Heart left ventricle (tissue), 16 donors: ENCODE data around the gene DIO2. TPM values are rescaled to one million over a fixed set of nuclear protein-coding genes. Genes with fewer than 3 reads are reported as not detected.

Experiments used
- ATAC-seq, 4 donors: fragments of 200-7000 bp; cut with Tn5 transposase; one replicate each; pipeline ENCODE4 v1.9.1; 2020 to 2022; ENCODE audit warnings: moderate library complexity in 4 of 4, mild to moderate bottlenecking in 3 of 4, moderate number of reproducible peaks in 1 of 4
- DNase-seq, 5 donors: peaks; one replicate each; pipeline ENCODE4 v3.0.0-alpha.2; 2020
- H3K27ac ChIP-seq, 12 donors: fragments of 200-600 bp; sonication (generic) in 4 of 12; one replicate each; pipeline versions ENCODE4 v1.5.0 to v1.8.0; 2016 to 2022; ENCODE audit warnings: mild to moderate bottlenecking in 2 of 12
- H3K27me3 ChIP-seq, 9 donors: fragments of 200-600 bp; sonication (generic) in 2 of 9; one replicate each; pipeline versions ENCODE4 v1.5.1 to v1.8.0; 2016 to 2022; ENCODE audit warnings: mild to moderate bottlenecking in 3 of 9
- H3K36me3 ChIP-seq, 9 donors: fragments of 200-600 bp; sonication (generic) in 2 of 9; one replicate each; pipeline versions ENCODE4 v1.5.0 to v1.8.0; 2018 to 2022; ENCODE audit warnings: mild to moderate bottlenecking in 2 of 9
- H3K4me1 ChIP-seq, 12 donors: fragments of 200-600 bp; sonication (generic) in 4 of 12; one replicate each; pipeline versions ENCODE4 v1.5.0 to v1.8.0; 2016 to 2022; ENCODE audit warnings: mild to moderate bottlenecking in 3 of 12
- H3K4me3 ChIP-seq, 12 donors: fragments of 200-600 bp; sonication (generic) in 4 of 12; one replicate each; pipeline versions ENCODE4 v1.5.0 to v1.8.0; 2017 to 2022; ENCODE audit warnings: mild to moderate bottlenecking in 9 of 12, moderate library complexity in 4 of 12
- H3K9me3 ChIP-seq, 12 donors: fragments of 200-600 bp; sonication (generic) in 4 of 12; one replicate each; pipeline versions ENCODE4 v1.5.0 to v1.8.0; 2016 to 2022; ENCODE audit warnings: mild to moderate bottlenecking in 1 of 12
- POLR2A ChIP-seq, 2 donors: fragments of 450-650 bp; IDR thresholded peaks; one replicate each; pipeline ENCODE4 v1.6.1; 2017; ENCODE audit warnings: antibody characterized with exemption in 2 of 2, mild to moderate bottlenecking in 2 of 2, moderate library complexity in 2 of 2
- WGBS, 4 donors: extraction: QIAGEN DNeasy Blood & Tissue Kit in 2 of 4; methylation state at CpG; one replicate each; pipeline versions ENCODE4 v1.1.5 to v1.1.7; 2013 to 2018; 5-methylcytosine and 5-hydroxymethylcytosine counted together
- intact Hi-C, 10 donors: fragments of 100-400 bp; cut with DNase I; formaldehyde crosslinking; loops; one replicate each; pipeline versions ENCODE4 v1.11.1 to v1.14.2; 2022
- polyA plus RNA-seq, 2 donors: library from polyadenylated mRNA; stranded (reverse); fragments of 200-250 nt; gene quantifications; one replicate each; pipeline ENCODE4 v1.2.3, GENCODE V29; 2013
- total RNA-seq, 9 donors: library from RNA; depleted of rRNA in 2 of 9; stranded (reverse); fragments of >200 nt in 2 of 9; fragmentation: NEBNext Ultra II Directional in 3 of 9; extraction: Animal tissue kit (Norgen Biotek cat#: 25700) in 3 of 9; gene quantifications; one replicate each; pipeline versions ENCODE4 v1.1.0 to v1.2.4, GENCODE V29; 2016 to 2023
- TF ChIP-seq, protein P1 (sequence below), 12 donors: fragments of 200-600 bp; sonication (generic) in 4 of 12; IDR thresholded peaks; one replicate each; pipeline versions ENCODE4 v1.5.0 to v1.8.0; 2018 to 2022; ENCODE audit warnings: antibody characterized with exemption in 12 of 12, mild to moderate bottlenecking in 5 of 12
- donor health status: ischemic (EF 13 %, LVEDD 7.1; RV severe dilation, severe dysfunction).
- donor health status: healthy with polysubstance abuse.
- donor health status: DM: no; HTN: yes; CAD: no.
- donor health status: DM: no; HTN: no; CAD: no.
- donor health status: ischemic (EF 25% LVEDD 6.9; RV normal size, moderate dysfunction).
- donor health status: ischemic (EF 25% LVEDD 5.7; RV mildly dilated, moderate dysfunction).
- donor health status: healthy.
- donor health status: DM: yes; HTN: yes; CAD: no.
- donor health status: ischemic (EF 35%, LVEDD 5.7; RV mildly dilated, moderate dysfunction).
- donor health status: nonischemic (EF 11% LVEDD 7.7; RV severe dilation, severe dysfunction).
- donor health status: DM: yes; HTN: yes; CAD: no.
- donor health status: PGD.
- donor health status: ischemic (EF 29% LVEDD 5.4; RV normal size, mild dysfunction).
- donor health status: nonischemic (EF 23%, LVEDD 6.1; RV moderate dilation, normal function).

The DIO2 gene
- total and polyA plus RNA-seq, 11 donors = 0.29 to 30.9 (median 8.1) TPM

DNA sequence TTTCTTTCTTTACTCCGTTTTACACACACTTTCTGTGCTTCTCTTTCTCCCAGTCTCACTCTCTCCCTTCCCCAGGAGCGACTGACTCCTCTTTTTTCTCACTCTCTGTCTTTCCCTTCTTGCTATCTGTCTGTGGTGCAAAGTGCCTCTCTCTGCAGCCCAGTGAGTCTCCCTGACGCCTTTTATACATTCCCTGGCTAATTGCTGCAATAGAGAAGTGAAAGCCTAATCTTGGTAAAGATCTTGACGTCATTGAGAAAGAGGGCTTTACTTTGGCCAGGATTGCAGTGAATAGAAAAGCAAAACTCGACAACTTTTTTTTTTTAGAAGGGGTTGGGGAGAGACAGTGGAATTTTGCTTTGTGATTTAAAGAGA lies 706 bp upstream of the DIO2 start:
- intact Hi-C loops = loop anchor here in 1 of 10 donors (5.0 kb wide), 1 partner anchor 155 kb away; no protein-coding TSS in a partner anchor
- peak overlapping the region in 7 of 12 donors; percentile 17 to 86 (median 66) for H3K27ac ChIP-seq
- WGBS, 4 donors = 1 to 6% (median 4%) methylated on average over 5 of the region's 5 CpGs
- peak in 2 of 4 donors; percentile 11 to 12 for ATAC-seq
- peak overlapping the region in 9 of 12 donors; percentile 9 to 62 (median 52) for H3K4me3 ChIP-seq
- no peaks in the 10 kb centered on the region for H3K9me3 ChIP-seq
- no peaks in the 10 kb centered on the region for H3K27me3 ChIP-seq
- no peaks in the 10 kb centered on the region for H3K36me3 ChIP-seq
- peaks cover 0 to 16% (median 0%) of the 10 kb centered on the region in 12 donors for H3K4me1 ChIP-seq
- no peak for DNase-seq
- TF ChIP-seq, protein P1, sequence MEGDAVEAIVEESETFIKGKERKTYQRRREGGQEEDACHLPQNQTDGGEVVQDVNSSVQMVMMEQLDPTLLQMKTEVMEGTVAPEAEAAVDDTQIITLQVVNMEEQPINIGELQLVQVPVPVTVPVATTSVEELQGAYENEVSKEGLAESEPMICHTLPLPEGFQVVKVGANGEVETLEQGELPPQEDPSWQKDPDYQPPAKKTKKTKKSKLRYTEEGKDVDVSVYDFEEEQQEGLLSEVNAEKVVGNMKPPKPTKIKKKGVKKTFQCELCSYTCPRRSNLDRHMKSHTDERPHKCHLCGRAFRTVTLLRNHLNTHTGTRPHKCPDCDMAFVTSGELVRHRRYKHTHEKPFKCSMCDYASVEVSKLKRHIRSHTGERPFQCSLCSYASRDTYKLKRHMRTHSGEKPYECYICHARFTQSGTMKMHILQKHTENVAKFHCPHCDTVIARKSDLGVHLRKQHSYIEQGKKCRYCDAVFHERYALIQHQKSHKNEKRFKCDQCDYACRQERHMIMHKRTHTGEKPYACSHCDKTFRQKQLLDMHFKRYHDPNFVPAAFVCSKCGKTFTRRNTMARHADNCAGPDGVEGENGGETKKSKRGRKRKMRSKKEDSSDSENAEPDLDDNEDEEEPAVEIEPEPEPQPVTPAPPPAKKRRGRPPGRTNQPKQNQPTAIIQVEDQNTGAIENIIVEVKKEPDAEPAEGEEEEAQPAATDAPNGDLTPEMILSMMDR (IDR thresholded peaks at IDR 0.05) = no peak

- TF ChIP-seq, protein P1 (IDR thresholded peaks at IDR 0.05) = no peak
- no peak for TF ChIP-seq POLR2A (IDR thresholded peaks at IDR 0.05)
- Histone ChIP-seq H3K4me1 (peaks cover 0 to 8% (median 0%) of the 10 kb centered on the region in 12 donors), H3K27ac (peak overlapping the region in 2 of 12 donors; percentile 20 to 22), H3K9me3 (no peaks in the 10 kb centered on the region), H3K27me3 (no peaks in the 10 kb centered on the region), H3K36me3 (no peaks in the 10 kb centered on the region), H3K4me3 (peak overlapping the region in 5 of 12 donors; percentile 52 to 62 (median 57))
- intact Hi-C loops = no loop called here
- 54 to 64% (median 59%) methylated on average over 1 of the region's 1 CpG for WGBS, 4 donors
- ATAC-seq (no peak), DNase-seq (no peak)
Observed at GRCh38 chr14:80208461-80208860, 2.8 kb downstream of the DIO2 start.

DNA sequence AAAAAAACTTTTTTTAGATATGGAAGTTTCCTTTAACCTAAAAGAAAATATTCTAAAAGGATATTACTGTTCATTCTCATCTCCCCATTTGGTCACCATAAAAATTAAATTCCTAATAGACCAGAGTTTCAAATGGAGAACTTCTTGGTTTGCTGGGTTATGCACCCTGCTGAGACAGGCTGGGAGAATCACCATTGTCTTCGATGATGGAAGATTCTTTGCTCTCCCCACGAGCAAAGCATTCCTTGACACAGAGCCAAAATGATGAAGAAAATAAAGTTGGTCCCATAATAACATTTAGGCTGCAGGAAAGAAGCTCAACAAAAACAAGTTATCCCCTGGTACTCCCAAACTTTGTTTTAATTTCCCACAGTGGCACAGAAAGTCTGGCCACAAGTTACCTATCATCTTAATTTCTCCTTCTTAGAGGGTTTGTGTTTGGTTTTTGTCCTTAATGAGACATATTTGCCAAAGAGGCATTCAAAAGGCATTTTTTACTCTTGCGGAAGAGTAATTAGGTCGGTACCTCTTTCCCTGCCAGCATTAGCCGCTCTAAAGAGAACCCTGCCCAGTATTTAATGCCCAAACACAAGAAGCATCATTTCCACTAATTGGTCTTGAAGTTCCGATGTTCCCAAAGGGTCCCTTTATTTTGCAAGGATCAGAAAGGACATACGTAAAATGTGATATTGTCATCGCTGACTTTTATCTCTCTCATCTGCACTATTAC lies 4.8 kb downstream of the DIO2 start:
- ATAC-seq (no peak), DNase-seq (no peak)
- H3K4me3 ChIP-seq = no peak overlapping the region
- no peaks in the 10 kb centered on the region for H3K27me3 ChIP-seq
- intact Hi-C loops = no loop called here
- no peak for TF ChIP-seq POLR2A (IDR thresholded peaks at IDR 0.05)
- TF ChIP-seq, protein P1 (IDR thresholded peaks at IDR 0.05) = no peak
- H3K4me1 ChIP-seq = no peaks in the 10 kb centered on the region
- 69 to 76% (median 73%) methylated on average over 8 of the region's 8 CpGs for WGBS, 4 donors
- H3K36me3 ChIP-seq = peaks cover 0 to 11% (median 0%) of the 10 kb centered on the region in 9 donors
- no peak overlapping the region for H3K27ac ChIP-seq
- H3K9me3 ChIP-seq = no peaks in the 10 kb centered on the region

DNA sequence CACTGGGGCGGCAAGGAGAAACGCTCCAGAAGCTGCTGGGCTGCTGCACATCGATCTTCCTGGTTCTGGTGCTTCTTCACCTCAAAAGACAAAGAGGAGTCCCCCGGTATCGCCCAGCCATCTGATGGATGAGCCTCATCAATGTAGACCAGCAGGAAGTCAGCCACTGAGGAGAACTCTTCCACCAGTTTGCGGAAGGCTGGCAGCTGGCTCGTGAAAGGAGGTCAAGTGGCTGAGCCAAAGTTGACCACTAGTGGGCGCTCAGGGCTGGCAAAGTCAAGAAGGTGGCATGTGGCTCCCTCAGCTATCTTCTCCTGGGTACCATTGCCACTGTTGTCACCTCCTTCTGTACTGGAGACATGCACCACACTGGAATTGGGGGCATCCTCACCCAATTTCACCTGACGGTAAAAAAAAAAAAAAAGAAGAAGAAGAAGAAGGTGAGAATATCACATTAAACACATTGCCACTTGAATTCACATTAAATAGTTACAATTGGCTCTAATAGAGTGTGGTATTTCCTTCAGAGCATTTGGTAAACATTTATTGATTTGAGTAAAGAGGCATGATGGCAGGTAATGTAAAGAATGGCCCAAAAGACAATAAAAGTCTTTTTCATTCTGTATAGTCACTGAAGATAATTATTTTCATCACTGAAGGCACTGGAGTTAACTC lies 8.3 kb downstream of the DIO2 start:
- TF ChIP-seq, protein P1 (IDR thresholded peaks at IDR 0.05) = peak in 1 of 12 donors; percentile 14
- TF ChIP-seq POLR2A (IDR thresholded peaks at IDR 0.05) = no peak
- H3K4me1 ChIP-seq = no peaks in the 10 kb centered on the region
- H3K27me3 ChIP-seq = no peaks in the 10 kb centered on the region
- H3K27ac ChIP-seq = no peak overlapping the region
- peaks cover 0 to 11% (median 0%) of the 10 kb centered on the region in 9 donors for H3K36me3 ChIP-seq
- intact Hi-C loops = no loop called here
- DNase-seq (peak in 1 of 5 donors; percentile 61), ATAC-seq (no peak)
- WGBS, 4 donors = 69 to 71% (median 70%) methylated on average over 8 to 9 of the region's 9 CpGs
- H3K4me3 ChIP-seq = no peak overlapping the region
- H3K9me3 ChIP-seq = no peaks in the 10 kb centered on the region
